Measurements from ENCODE around the gene MPHOSPH8.
A peak's percentile ranks its signal among the peaks of the same experiment; 100 is the strongest.

MPHOSPH8 gene

DNA sequence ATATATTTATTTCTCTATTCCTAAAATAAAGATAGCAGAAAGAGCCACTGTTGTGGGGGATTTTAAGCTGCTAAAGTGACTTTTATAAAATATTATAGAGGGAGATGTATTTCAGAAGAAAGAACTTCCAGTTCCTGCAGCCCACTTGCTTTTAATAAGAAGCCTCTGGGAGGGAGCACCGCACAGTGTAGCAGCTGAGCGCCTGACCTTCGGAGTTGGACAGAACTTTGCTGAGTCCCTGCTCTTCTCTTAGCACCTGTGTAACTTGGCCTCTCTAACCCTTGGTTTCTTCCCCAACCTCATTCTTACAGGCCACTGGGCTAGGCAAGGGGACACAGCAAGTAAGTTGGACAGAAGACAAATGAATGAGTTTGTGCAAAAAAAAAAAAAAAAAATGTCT is 37.4 kb upstream of the MPHOSPH8 start:
- TF ChIP-seq, protein P1, sequence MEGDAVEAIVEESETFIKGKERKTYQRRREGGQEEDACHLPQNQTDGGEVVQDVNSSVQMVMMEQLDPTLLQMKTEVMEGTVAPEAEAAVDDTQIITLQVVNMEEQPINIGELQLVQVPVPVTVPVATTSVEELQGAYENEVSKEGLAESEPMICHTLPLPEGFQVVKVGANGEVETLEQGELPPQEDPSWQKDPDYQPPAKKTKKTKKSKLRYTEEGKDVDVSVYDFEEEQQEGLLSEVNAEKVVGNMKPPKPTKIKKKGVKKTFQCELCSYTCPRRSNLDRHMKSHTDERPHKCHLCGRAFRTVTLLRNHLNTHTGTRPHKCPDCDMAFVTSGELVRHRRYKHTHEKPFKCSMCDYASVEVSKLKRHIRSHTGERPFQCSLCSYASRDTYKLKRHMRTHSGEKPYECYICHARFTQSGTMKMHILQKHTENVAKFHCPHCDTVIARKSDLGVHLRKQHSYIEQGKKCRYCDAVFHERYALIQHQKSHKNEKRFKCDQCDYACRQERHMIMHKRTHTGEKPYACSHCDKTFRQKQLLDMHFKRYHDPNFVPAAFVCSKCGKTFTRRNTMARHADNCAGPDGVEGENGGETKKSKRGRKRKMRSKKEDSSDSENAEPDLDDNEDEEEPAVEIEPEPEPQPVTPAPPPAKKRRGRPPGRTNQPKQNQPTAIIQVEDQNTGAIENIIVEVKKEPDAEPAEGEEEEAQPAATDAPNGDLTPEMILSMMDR (conservative IDR thresholded peaks at IDR 0.05): no peak
- H3K27ac ChIP-seq: no peak overlapping the region

DNA sequence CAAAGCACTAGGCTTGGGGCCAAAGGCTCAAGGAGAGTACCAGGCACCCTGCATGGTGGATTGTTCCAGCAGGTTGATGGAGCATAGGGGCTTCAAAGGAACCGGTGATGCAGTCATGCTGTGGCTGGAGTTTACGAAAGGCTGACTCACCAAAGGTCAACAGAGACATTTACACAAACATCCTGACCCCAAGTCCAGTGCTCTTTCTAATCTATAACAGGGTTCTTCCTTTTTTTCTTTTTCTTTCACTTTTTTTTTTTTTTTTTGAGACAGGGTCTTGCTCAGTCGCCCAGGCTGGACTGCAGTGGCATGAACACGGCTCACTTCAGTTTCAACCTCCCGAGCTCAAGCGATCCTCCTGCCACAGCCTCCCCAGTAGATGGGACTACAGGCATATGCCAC is 36.5 kb upstream of the MPHOSPH8 start:
- TF ChIP-seq, protein P1 (conservative IDR thresholded peaks at IDR 0.05): no peak
- H3K27ac ChIP-seq: no peak overlapping the region

DNA sequence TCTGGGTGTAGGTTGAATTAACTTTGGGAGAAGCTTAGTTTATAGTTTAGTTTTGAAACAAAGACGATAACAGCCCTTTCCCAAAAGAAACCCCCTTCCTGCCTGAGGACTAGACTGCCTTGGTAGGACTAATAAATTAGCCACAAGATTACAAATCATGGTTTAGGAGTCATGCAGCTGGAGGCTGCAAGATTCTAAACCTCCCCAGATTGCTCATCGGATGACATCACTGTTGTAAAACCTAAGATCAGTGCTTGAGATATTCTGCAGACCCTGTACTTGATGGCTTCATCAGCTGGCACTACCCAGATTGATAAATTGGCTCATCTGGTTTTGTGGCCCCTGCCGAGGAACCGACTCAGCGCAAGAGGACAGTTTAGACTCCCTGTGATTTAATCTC is 35.9 kb upstream of the MPHOSPH8 start:
- TF ChIP-seq, protein P1 (conservative IDR thresholded peaks at IDR 0.05): no peak
- H3K27ac ChIP-seq: no peak overlapping the region

DNA sequence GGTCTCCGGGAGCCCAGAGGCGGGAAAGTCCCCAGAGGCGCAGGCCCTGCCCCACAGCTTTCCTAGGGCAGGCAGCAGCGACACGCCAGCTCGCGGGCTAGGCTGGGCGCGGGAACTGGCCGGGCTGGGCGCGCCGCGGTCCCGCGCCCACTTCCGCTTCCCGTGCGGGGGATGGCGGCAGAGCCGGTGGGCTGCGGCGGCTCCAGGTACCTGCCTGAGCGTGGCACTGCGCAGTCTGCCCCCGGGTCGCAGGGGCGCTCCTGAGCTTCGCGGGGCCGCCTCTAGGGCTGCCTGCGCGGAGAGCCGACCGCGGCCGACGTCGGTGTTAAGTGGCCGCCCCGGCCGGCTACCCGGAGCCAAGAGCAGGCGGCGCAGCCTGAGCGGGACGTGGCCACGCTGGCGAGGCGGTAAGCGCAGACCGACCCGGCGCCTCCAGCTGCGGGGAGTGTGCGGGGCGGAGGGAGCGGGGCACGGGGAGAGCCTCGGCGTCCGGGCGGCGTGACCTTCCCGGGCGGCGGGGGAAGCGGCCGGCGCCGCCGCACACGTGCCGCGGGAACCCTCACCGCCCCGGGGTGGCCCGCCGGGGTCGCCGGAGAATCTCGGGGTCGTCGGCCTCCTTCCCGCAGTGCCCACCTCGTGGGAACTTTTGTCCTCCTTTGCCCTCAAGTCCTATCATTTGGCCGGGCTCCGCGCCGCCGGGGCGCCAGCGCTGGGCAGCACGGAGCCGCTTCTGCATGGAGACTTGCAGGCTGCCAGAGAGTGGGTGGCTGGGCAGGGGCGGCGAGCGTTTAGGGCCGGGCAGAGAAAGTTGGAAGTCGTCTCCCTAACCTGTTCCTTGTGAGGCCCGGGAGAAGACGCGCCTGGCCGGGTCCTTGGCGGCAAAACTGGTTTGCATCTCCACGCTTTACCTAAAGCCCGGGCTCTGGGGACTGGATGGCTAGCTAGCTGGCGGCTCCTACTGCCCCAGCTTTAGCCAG is 31.4 kb upstream of the MPHOSPH8 start:
- TF ChIP-seq, protein P1 (conservative IDR thresholded peaks at IDR 0.05): peak; percentile 56
- peak overlapping the region; percentile 76 for H3K27ac ChIP-seq

DNA sequence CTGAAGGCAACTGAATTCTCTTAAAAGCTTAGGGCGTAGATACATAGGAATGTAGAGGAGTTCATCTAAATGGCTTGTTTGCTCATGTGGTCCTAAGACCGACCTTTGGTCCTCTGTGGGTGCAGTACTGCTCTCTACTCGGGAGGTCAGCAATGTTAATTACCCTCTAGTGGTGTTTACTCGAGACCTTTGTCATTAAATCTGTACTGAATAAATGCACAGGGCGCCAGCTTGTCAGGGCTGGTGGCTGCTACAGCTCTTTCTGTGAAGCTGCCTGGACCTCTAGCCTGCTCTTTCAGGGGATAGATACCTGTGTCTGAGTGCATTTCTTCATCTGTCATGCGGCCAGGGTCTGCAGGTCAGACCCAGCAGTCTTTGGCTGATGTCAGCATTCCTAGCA is 29.2 kb upstream of the MPHOSPH8 start:
- TF ChIP-seq, protein P1 (conservative IDR thresholded peaks at IDR 0.05): no peak
- H3K27ac ChIP-seq: no peak overlapping the region

DNA sequence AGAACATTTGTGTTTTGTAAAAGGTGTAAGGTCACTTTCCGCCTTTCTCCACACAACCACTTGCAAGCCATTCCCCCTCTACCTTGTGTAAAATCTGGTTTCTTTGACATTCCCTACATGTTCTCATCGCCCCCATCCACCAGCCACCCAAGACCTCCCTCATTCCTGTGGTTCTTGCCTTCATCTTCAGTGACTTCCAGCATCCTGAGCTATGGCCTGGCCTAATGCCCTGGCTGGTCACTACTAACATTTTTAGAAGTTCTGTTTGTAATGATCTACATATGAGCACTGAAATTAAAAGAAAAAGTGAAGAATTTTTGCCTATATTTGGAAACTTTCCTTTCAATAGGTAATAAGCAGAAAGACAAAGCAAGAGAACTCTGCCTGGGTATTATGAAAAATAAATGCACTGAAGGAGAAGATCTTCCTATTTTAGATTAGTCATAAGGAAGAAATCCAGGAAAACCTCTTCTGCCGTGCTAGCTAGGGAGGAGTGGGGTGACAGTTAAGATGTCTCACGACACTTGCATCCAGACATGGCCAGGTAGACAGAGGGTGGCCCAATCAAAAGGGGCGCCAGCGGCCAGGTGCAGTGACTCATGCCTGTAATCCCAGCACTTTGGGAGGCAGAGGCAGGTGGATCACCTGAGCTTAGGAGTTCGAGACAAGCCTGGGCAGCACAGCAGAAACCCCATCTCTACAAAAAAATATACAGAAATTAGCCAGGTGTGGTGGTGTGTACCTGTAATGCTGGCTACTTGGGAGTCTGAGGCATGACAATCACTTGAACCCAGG is 28.1 kb upstream of the MPHOSPH8 start:
- TF ChIP-seq, protein P1 (conservative IDR thresholded peaks at IDR 0.05): no peak
- no peak overlapping the region for H3K27ac ChIP-seq

DNA sequence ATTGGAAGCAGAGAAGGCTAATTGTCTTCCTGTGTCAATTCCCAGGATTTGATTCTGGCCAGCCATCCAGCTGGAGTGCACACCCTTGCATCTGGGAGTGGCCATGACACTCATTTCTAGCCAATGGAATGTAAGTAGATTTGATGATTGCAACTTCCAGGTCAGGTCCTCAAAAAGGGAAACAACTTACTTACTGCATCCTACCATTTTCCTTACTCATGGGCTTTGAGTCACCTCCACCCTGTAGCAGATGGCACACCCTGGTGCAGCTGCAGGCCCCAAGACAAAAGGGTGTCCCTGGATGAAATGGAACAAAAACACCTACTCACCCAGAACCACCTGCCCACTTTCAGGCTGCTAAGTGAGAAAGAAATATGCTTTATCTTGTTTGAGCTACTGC is 27.3 kb upstream of the MPHOSPH8 start:
- TF ChIP-seq, protein P1 (conservative IDR thresholded peaks at IDR 0.05): no peak
- no peak overlapping the region for H3K27ac ChIP-seq
